ENCODE measurements around the gene CATSPER1.

CATSPER1 gene

DNA sequence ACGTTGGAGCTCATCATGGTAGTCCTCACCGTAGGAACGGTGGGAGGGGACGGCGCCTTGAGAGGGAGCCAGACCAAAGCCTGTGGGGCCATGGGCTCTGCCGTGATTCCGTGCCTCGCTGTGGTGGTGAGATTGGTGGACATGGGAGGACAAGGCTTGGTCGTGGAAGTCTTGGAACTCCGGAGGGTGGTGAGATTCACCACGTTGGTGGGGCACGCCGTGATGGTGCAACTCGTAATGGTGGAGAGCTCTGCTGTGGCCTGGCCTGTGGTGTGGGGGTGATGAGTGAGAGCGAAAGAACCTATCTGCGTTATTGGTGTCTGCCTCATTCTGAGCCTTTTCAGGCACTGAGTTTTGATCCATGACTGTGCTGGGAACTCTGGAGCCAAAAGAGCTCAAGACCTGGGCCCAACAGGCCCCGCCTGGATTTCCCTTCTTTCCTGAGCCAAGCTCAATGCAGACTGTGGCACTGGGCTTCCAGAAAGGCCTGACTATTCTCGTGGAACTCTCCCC, at the start of gene CATSPER1:
TSS of gene CATSPER1 (minus strand) at position 463 of the 513 bp plus-strand sequence. CDS start at position 363, 100 bp downstream.
- no peak for TF ChIP-seq POLR2A (IDR thresholded peaks at IDR 0.05; ENCODE audit: low read depth, low read length)
- FAIRE-seq (no peak), DNase-seq (ENCODE audit: insufficient read length, low spot score) (no peak)

DNA sequence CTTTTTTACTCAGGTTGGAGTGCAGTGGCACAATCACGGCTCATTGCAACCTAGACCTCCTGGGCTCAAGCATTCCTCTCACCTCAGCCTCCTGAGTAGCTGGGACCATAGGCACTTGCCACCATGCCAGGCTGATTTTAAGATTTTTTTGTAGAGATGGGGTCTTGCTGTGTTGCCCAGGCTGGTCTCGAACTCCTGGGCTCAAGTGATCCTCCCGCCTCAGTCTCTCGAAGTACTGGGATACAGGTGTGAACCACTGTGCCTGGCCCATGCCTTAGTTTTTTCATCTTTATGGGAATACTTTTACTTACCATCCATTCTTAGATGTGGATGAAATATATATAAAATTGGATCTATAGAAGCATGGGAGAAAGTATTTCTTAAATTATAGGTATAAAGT, 49.0 kb upstream of the CATSPER1 start:
- no peak for TF ChIP-seq POLR2A (IDR thresholded peaks at IDR 0.05; ENCODE audit: low read depth, low read length)
- FAIRE-seq (no peak), DNase-seq (ENCODE audit: insufficient read length, low spot score) (no peak)

DNA sequence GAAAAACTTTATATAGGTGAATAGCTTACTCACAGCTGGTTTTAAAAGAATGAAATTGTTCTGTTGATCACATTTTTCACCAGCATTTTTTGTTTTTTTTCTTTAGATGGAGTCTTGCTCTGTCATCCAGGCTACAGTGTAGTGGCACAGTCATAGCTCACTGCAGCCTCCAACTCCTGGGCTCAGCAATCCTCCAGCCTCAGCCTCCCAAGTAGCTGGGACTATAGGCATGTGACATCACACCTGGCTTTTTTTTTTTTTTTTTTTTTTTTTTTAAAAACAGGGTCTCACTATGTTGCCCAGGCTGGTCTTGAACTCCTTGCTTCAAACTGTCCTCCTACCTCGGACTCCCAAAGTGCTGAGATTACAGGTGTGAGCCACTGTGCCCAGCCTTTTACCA, 47.4 kb upstream of the CATSPER1 start:
- TF ChIP-seq POLR2A (IDR thresholded peaks at IDR 0.05; ENCODE audit: low read depth, low read length): no peak
- FAIRE-seq (no peak), DNase-seq (ENCODE audit: insufficient read length, low spot score) (no peak)

DNA sequence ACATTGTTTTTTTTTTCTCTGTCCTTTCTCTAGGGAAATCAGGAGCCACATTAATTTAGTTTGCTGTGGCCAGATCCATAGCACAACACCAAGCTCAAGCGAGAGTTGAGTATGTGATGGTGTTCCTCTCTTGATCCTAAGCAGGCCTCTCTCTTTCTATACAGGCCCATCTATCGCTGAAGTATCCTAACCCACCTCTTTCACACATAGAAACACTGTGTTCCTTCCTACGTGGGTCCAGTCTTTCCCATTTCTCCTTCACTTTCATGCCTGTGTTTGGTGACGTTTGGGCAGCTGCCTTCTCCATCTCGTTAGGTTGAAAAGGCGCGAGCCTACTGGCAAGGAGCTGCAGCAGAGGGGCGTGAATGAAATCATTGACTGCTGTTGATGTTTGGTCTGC, 46.2 kb upstream of the CATSPER1 start:
- TF ChIP-seq POLR2A (IDR thresholded peaks at IDR 0.05; ENCODE audit: low read depth, low read length): no peak
- no peak for DNase-seq (ENCODE audit: insufficient read length, low spot score)
- no peak for FAIRE-seq

DNA sequence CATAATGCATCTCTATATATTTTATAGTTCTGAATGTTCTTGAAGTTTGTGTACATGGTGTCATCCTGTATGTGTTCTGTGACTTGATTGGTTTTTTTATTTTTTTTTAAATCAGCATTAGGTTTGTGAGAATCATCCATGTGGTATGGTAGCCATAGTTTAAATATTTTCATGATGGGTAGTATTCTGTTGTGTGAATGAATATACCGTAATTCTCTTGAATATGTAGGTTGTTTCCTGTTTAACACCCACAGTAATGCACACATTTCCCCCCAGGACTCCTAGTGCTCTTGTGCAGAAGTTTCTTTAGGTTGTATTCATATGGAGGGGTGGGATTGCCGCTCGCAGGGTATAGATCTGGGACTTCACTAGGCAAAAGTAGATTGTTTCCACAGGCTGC, 45.8 kb upstream of the CATSPER1 start:
- DNase-seq (ENCODE audit: insufficient read length, low spot score) (no peak), FAIRE-seq (no peak)
- no peak for TF ChIP-seq POLR2A (IDR thresholded peaks at IDR 0.05; ENCODE audit: low read depth, low read length)

DNA sequence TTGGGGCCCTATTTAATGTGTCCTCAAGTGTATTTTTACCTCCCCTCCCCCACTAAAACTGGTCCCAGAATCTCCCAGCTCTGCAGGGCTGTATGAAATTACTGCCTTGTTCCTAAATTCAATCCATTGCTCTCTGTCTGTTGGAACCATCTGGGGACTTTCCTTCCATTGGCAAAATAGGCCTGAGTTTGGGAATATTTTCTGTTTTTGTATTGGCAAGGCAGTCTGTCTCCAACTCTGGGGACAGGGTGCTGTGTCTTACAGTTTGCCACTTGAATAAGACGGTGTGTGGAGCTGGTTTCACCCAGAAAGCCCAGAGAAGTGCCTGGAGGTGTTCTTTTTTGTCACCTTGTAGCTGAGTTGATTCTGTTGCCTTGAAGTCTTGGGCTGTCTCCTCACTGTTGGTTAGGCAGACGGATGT, 45.1 kb upstream of the CATSPER1 start:
- DNase-seq (ENCODE audit: insufficient read length, low spot score) (no peak), FAIRE-seq (no peak)
- no peak for TF ChIP-seq POLR2A (IDR thresholded peaks at IDR 0.05; ENCODE audit: low read depth, low read length)

DNA sequence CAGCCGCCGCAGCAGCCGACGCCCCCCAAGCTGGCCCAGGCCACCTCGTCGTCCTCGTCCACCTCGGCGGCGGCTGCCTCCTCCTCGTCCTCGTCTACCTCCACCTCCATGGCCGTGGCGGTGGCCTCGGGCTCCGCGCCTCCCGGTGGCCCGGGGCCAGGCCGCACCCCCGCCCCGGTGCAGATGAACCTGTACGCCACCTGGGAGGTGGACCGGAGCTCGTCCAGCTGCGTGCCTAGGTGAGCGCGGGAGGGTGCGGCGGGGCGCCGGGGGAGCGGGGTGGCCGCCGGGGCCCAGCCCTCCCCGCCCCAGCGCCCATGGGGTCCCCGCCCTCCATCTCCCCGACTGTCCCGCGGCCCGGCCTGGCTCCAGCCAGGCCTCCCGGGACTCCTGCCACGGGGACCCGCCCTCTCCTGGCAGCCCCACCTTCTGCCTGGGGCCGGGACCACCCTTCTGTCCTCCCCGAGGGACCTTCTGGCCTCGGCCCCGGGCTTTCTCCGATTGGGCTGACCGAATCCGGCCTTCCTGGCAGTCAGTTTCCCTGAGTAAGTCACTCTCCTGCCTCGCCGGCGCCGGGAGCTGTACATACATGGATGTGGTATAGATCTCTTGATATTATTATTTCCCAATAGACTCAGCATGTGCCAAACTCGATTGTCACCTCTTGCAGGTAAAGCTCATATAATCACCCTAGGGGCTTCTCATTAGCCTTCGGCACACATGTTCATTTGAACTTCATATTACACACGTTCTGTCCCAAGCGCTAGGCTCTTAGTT, 44.5 kb upstream of the CATSPER1 start:
- FAIRE-seq (no peak), DNase-seq (ENCODE audit: insufficient read length, low spot score) (no peak)
- no peak for TF ChIP-seq POLR2A (IDR thresholded peaks at IDR 0.05; ENCODE audit: low read depth, low read length)

DNA sequence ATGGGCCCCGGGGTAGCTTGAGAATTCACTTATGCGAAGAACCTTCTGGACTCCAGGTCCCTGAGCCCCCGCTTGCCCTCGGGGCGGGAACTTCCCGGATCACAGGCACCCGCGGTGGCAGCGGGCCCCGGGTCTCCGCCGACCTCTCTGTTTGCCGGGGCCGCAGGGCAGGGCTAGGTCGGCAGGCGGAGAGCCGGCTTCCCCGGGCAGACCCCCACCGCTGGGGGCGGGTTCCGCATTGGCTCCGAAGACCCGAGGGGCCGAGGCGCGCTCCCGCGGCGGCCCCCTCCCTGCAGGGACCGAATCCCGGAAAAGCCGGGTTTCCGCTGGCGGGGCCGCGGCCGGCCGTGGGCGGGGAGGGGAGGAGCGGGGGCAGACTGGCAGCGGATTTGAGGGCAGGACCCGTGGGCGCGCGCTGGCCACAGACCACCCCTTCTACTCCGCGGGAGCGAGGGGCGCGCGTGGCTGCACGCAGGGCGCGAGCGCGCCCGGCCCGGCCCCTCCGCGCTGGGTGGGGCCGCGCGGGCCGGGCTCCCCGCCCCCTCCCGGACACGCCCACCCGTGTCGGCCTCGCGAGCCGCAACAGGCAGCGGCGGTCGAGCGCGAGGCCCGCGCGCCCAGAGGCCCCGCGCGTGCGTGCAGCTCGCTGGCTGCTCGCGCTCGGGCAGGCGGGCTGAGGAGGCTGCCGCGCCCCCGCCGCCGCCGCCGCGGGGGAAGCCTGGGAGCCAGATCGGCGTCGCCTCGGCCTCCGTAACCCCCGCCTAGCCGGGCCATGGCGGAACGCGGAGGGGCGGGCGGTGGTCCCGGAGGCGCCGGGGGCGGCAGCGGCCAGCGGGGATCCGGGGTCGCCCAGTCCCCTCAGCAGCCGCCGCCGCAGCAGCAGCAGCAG, 43.7 kb upstream of the CATSPER1 start, which contains the start of gene PACS1:
TSS of gene PACS1 (plus strand) at position 558 of the 889 bp plus-strand sequence. CDS start at position 773, 215 bp downstream.
- FAIRE-seq (no peak), DNase-seq (ENCODE audit: insufficient read length, low spot score) (peak; percentile 82)
- TF ChIP-seq POLR2A (IDR thresholded peaks at IDR 0.05; ENCODE audit: low read depth, low read length): peak; percentile 87

DNA sequence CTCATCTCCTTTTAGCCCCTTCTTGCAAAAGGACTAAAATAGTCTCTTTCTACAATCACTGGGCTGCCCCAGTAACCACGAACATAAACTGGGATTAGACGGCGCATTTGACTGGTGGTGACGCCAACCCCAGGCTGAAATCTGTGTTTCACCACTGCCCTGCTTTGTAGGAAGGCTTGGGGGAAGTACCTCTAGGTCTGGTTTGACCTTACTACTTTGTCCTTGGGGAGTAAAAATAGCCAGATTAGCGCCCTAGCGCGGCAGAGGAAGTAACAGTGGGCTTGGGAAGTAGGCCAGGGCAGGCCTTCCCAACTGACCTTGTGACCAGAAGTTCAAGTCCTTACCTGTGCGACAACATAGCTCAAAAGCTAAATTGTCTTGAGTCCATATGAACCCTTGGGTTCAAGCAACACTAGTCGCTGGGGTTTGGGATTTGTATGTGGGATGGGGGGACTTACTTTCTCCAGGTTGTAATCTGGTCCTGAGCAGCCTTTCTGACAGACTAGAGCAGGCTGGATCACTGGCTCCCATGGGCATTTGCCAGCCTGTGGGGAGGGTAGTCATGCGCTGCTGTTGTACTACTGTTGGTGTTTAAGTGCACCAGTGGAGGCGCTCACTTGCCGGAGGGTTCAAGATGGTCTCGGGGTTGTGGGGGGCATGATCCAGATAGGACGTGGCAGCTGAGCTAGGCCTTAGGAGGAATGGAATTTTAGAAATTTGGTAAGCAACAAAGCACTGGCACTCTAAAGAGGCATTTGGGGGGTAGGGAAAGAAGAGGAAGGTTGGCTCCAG, 42.8 kb upstream of the CATSPER1 start:
- DNase-seq (ENCODE audit: insufficient read length, low spot score) (peak; percentile 73), FAIRE-seq (no peak)
- no peak for TF ChIP-seq POLR2A (IDR thresholded peaks at IDR 0.05; ENCODE audit: low read depth, low read length)

DNA sequence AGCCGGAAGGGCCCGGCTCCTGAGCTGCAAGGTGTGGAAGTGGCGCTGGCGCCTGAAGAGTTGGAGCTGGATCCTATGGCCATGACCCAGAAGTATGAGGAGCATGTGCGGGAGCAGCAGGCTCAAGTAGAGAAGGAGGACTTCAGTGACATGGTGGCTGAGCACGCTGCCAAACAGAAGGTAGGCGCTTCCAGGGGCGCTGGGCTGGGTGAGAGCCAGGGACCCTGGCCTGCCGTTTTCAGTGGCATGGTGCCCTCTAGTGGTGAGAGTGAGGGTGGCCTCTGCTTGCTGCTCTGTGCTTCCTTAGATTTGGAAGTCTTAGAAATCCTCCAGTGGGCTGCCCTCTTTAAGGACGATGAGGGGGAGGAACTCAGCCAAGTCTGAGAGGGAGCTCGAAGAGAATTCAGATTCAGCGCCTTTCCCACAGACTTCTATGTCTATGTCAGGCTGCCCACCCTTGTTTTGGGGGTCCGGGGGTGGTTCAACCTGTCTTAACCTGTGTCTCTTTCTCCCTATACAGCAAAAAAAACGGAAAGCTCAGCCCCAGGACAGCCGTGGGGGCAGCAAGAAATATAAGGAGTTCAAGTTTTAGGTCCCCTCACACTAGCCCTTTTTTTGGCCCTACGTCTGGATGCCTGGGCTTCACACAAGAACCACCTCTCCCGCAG, 42.0 kb upstream of the CATSPER1 start:
- FAIRE-seq (no peak), DNase-seq (ENCODE audit: insufficient read length, low spot score) (peak; percentile 71)

DNA sequence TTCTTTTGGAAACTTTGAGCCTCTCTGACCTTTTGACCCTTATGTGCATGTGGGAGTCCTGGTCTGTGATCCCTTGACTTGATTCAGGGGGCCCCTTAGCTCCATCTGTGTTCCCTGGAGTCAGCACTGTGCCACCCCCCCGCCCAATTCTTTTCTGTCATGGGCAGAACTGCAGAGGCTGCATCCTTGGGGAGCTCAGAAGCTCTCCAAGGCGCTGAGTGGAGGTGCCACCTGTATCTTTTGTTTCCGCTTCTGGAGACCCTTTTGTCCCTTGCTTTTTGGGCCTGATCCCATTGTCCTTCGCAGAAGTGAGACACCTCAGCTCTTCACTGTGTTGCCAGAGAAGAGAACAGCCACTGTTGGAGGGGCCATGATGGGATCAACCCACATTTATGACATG, 41.4 kb upstream of the CATSPER1 start:
- DNase-seq (ENCODE audit: insufficient read length, low spot score): no peak
- no peak for TF ChIP-seq POLR2A (IDR thresholded peaks at IDR 0.05; ENCODE audit: low read depth, low read length)
- no peak for FAIRE-seq

More for the DNA sequence above, 42.0 kb upstream of the CATSPER1 start:
- no peak for TF ChIP-seq POLR2A (IDR thresholded peaks at IDR 0.05; ENCODE audit: low read depth, low read length)

DNA sequence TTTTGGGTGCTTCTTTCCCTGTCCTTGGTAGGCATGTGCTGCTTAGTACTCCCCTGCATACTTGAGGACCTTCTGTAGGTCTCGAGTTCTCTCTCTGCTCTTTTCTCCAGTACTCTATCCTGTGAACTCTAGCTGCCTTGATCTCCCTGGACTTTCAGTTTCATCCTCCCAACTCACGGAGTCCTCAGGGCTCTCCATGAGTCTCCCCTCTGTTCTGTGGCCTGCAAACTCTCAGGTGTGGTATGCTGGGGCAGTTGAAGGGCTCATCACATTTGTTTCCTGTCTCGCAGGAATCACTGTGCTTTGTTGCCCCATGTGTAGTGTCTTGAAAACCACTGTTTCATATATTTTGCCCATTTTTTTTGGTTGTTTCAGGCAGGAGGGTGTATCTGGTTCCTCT, 40.5 kb upstream of the CATSPER1 start:
- FAIRE-seq (no peak), DNase-seq (ENCODE audit: insufficient read length, low spot score) (no peak)
- no peak for TF ChIP-seq POLR2A (IDR thresholded peaks at IDR 0.05; ENCODE audit: low read depth, low read length)

DNA sequence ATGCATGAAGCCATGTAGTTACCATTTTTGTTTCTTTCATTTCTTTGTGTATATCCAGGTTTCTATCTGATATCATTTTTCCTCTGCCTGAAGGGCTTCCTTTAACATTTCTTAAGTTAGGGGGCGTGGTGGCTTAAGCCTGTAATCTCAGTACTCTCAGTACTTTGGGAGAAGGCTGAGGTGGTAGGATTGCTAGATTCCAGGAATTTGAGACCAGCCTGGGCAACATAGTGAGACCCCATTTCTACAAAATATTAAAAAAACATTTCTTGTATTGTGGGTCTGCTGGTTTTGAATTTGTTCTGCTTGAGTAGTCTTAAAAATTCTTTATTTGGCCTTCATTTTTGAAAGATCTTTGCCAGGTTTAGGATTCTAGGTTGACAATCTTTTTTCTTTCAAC, 38.3 kb upstream of the CATSPER1 start:
- FAIRE-seq (no peak), DNase-seq (ENCODE audit: insufficient read length, low spot score) (no peak)
- TF ChIP-seq POLR2A (IDR thresholded peaks at IDR 0.05; ENCODE audit: low read depth, low read length): no peak

Measured in H54 (cell line).